Body of pancreas (tissue), 4 donors: ENCODE results near the gene GPS1. TPM values are rescaled to one million over a fixed set of nuclear protein-coding genes. Genes with fewer than 3 reads are reported as not detected.

Experiments
- ATAC-seq: fragments of 150-250 bp; one replicate; pipeline ENCODE4 v1.9.1; 2016
- DNase-seq, 4 donors: peaks; one replicate each; pipeline ENCODE4 v3.0.0-alpha.2; 2019
- H3K27ac ChIP-seq, 4 donors: fragments of 200-600 bp; sonication (generic); 1 replicate in 3 of 4; 2 replicates in 1 of 4; pipeline versions ENCODE4 v1.5.1 to v1.6.1; 2016 to 2019; ENCODE audit warnings: mild to moderate bottlenecking in 1 of 4, mixed read lengths in 1 of 4, moderate library complexity in 1 of 4
- H3K27me3 ChIP-seq, 2 donors: fragments of 200-600 bp; sonication (generic); one replicate each; pipeline ENCODE4 v1.6.0; 2016; ENCODE audit warnings: mild to moderate bottlenecking in 1 of 2
- H3K36me3 ChIP-seq, 2 donors: fragments of 200-600 bp; sonication (generic); replicated peaks in 1 of 2; 2 replicates each; pipeline ENCODE4 v1.5.1; 2016; ENCODE audit warnings: low read depth in 2 of 2; ENCODE audit not compliant: insufficient read depth in 1 of 2
- H3K4me1 ChIP-seq: fragments of 200-600 bp; sonication (generic); one replicate; pipeline ENCODE4 v1.6.0; 2016
- H3K4me3 ChIP-seq, 2 donors: fragments of 200-600 bp; sonication (generic); 1 replicate in 1 of 2; 2 replicates in 1 of 2; pipeline ENCODE4 v1.5.1; 2016 to 2019
- H3K9me3 ChIP-seq, 3 donors: fragments of 200-600 bp; sonication (generic); 1 replicate in 2 of 3; 2 replicates in 1 of 3; pipeline ENCODE4 v1.5.1; 2016
- POLR2A ChIP-seq, 3 donors: fragments of 450-650 bp; IDR thresholded peaks; one replicate each; pipeline ENCODE4 v1.6.1; 2016; ENCODE audit warnings: antibody characterized with exemption in 3 of 3, mild to moderate bottlenecking in 2 of 3
- WGBS, 2 donors: methylation state at CpG; one replicate each; pipeline ENCODE4 v1.1.5; 2017; 5-methylcytosine and 5-hydroxymethylcytosine counted together
- intact Hi-C: fragments of 100-400 bp; cut with DNase I; formaldehyde crosslinking; loops from one replicate; pipeline ENCODE4 v1.15.1; 2023
- total RNA-seq, 2 donors: library from RNA; depleted of rRNA; stranded (reverse); fragments of >200 nt; gene quantifications; one replicate each; pipeline ENCODE4 v1.1.0, GENCODE V29; 2016
- TF ChIP-seq, protein P1 (sequence below), 7 experiments: fragments of 450-650 bp in 4 of 7; fragments of 200-600 bp in 3 of 7; sonication (generic) in 3 of 7; IDR thresholded peaks; one replicate each; pipeline ENCODE4 v1.5.1; 2016 to 2019; ENCODE audit warnings: antibody characterized with exemption in 7 of 7

Gene GPS1
- total RNA-seq, 2 donors from 2014 or later: 63.0 to 86.4 TPM

- Histone ChIP-seq H3K27me3 (no peaks in the 10 kb centered on the region), H3K4me1 (peaks cover 34% of the 10 kb centered on the region), H3K9me3 (no peaks in the 10 kb centered on the region), H3K4me3 (no peak overlapping the region), H3K27ac (no peak overlapping the region), H3K36me3 (no peaks in the 10 kb centered on the region)
- TF ChIP-seq, protein P1, sequence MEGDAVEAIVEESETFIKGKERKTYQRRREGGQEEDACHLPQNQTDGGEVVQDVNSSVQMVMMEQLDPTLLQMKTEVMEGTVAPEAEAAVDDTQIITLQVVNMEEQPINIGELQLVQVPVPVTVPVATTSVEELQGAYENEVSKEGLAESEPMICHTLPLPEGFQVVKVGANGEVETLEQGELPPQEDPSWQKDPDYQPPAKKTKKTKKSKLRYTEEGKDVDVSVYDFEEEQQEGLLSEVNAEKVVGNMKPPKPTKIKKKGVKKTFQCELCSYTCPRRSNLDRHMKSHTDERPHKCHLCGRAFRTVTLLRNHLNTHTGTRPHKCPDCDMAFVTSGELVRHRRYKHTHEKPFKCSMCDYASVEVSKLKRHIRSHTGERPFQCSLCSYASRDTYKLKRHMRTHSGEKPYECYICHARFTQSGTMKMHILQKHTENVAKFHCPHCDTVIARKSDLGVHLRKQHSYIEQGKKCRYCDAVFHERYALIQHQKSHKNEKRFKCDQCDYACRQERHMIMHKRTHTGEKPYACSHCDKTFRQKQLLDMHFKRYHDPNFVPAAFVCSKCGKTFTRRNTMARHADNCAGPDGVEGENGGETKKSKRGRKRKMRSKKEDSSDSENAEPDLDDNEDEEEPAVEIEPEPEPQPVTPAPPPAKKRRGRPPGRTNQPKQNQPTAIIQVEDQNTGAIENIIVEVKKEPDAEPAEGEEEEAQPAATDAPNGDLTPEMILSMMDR (IDR thresholded peaks at IDR 0.05): no peak
- no peak for TF ChIP-seq POLR2A (IDR thresholded peaks at IDR 0.05)
- DNase-seq (no peak), ATAC-seq (no peak)
- WGBS, 2 donors: 86 to 87% methylated on average over 19 to 20 of the region's 20 CpGs
- intact Hi-C loops: no loop called here
These were observed 3.1 kb upstream of the GPS1 start for GRCh38 chr17:82048571-82048971.

DNA sequence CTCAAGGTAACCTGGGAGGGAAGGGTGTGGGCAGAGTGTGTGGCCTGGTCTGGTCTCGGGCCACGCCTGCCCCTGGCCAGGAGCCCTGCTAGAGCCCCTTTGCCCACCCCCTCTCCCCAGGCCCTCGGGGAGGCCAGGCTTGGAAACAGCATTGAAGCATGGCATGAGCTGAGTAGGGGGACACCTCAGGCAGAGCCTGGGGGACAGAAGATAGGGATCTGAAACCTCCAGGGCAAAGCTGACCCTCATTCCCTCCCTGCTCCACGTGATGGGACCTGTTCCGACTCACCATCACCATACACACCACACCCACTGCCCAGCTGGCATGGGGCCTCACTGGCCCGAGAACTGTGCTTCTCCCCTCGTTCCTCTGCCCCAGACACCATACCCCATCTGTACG, 2.6 kb upstream of the GPS1 start:
- WGBS, 2 donors: 79 to 82% methylated on average over 6 to 8 of the region's 8 CpGs
- ATAC-seq: no peak
- intact Hi-C loops: no loop called here

DNA sequence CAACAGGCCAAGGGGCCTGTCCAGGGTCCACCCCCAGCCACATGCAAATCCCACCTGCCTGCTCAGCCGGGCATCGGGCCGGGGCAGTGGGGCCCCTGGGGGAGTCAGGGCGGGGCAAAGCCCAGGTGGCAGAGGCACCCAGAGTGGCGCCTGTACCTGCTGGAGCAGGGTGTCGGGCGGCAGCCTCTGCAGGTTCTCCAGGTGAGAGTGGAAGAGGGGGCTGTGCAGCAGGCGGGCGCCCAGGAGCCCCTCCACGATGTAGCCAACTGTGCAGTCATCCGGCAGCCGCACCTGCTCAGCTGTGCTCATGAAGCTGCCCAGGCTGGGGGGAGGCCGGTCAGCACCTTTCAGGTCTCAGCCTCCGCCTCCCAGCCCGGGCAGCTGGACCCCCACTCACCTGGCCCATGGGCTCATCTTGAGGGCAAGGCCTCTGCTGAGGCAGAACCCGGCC, 2.2 kb upstream of the GPS1 start:
- TF ChIP-seq, protein P1 (IDR thresholded peaks at IDR 0.05): no peak
- TF ChIP-seq POLR2A (IDR thresholded peaks at IDR 0.05): no peak
- H3K27me3 ChIP-seq: no peaks in the 10 kb centered on the region
- H3K27ac ChIP-seq: no peak overlapping the region
- H3K4me1 ChIP-seq: peaks cover 38% of the 10 kb centered on the region
- H3K36me3 ChIP-seq: no peaks in the 10 kb centered on the region
- intact Hi-C loops: no loop called here
- 93 to 100% methylated on average over 3 to 11 of the region's 16 CpGs for WGBS, 2 donors
- no peak overlapping the region for H3K4me3 ChIP-seq
- no peaks in the 10 kb centered on the region for H3K9me3 ChIP-seq
- no peak for DNase-seq
- ATAC-seq: no peak

More for the DNA sequence above, 2.6 kb upstream of the GPS1 start:
- Histone ChIP-seq H3K27ac (no peak overlapping the region), H3K27me3 (no peaks in the 10 kb centered on the region), H3K4me3 (no peak overlapping the region), H3K36me3 (no peaks in the 10 kb centered on the region), H3K9me3 (no peaks in the 10 kb centered on the region), H3K4me1 (peaks cover 38% of the 10 kb centered on the region)
- no peak for TF ChIP-seq POLR2A (IDR thresholded peaks at IDR 0.05)
- TF ChIP-seq, protein P1 (IDR thresholded peaks at IDR 0.05): no peak
- DNase-seq: no peak

DNA sequence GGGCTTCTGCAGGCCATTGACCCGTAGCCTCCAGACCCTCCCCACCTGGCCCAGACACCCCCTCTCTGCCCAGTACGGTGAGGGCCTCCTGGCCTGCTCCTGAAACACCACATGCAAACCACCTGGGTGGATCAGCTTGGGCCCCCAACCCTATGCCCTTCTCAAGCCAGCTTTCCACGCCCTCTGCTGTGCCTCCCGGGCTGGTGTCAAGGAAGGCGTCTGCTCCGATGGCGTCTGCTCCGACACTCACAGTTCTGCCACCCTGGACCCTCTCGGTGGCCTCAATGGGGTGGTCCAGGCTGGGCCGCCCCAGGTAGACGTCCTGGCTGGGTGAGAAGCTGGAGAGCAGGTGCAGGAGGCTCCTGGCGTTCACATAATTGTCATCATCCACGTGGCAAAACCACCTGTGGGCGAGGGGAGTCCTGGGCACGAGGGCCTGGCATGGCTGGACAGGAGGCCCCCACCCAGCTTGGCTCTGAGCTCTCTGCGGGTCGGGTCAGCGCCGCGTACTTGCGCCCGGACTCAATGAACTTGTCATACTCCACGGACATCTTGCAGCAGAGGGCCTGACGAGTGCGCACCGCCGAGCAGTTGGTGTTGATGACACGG, 1.4 kb upstream of the GPS1 start:
- Histone ChIP-seq H3K9me3 (no peaks in the 10 kb centered on the region), H3K27ac (no peak overlapping the region), H3K27me3 (no peaks in the 10 kb centered on the region), H3K4me1 (peaks cover 38% of the 10 kb centered on the region), H3K36me3 (peaks cover 5% of the 10 kb centered on the region in 2 donors), H3K4me3 (no peak overlapping the region)
- TF ChIP-seq POLR2A (IDR thresholded peaks at IDR 0.05): no peak
- TF ChIP-seq, protein P1 (IDR thresholded peaks at IDR 0.05): no peak
- intact Hi-C loops: no loop called here
- ATAC-seq (no peak), DNase-seq (no peak)
- WGBS, 2 donors: 80% methylated on average over 28 of the region's 28 CpGs; no CpG with 5 or more reads in 1 of the 2 donors
